ENCODE measurements around the gene FAM20A.

DNA sequence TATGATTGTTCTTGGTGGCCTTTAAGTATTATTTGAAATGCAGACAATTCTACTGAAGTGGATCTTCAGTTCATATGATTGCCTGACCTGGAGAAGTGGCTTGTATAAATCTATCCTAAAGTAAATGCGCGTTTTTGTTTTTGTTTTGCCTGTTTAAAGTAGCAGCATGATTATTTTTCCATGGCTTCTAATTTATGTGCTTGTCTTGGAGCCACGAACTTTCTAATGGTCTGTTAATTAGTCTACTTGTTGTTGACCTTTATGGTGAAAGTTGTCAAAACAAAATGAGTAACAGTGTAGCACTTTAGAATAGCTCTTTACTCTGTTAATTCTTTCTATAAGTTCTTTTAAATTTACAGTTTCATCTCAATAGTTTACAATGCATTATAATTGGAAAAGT lies 87.2 kb downstream of the FAM20A start:
- no peak for TF ChIP-seq YY1 (IDR thresholded peaks at IDR 0.05; ENCODE audit: extremely low read depth, insufficient replicate concordance, low read depth, low read length)
- TF ChIP-seq SRF (IDR thresholded peaks at IDR 0.05; ENCODE audit: low read depth), result no peak
- no peak for TF ChIP-seq CTCF (IDR thresholded peaks at IDR 0.05 in 2 of 3, conservative IDR thresholded peaks at IDR 0.05 in 1 of 3; ENCODE audit: borderline replicate concordance in 1 of 3, insufficient read depth in 1 of 3, low read depth in 2 of 3, low read length in 2 of 3)
- TF ChIP-seq EZH2 (IDR thresholded peaks at IDR 0.05), result no peak
- no peak for TF ChIP-seq RAD21 (IDR thresholded peaks at IDR 0.05; ENCODE audit: low read depth)
- TF ChIP-seq EZH2phosphoT487 (IDR thresholded peaks at IDR 0.05; ENCODE audit: borderline replicate concordance), result no peak
- TF ChIP-seq POLR2A (IDR thresholded peaks at IDR 0.05; ENCODE audit: borderline replicate concordance, extremely low read depth, insufficient read depth, insufficient read length), result no peak
- no peak for TF ChIP-seq POLR2AphosphoS5 (IDR thresholded peaks at IDR 0.05; ENCODE audit: low read depth, low read length)
- no peak for TF ChIP-seq FOSL1 (IDR thresholded peaks at IDR 0.05; ENCODE audit: low read depth)
- TF ChIP-seq ATF3 (IDR thresholded peaks at IDR 0.05), result no peak

Data from HCT116 (cell line).